NT2/D1 (cell line): Measurements from ENCODE around the gene DNAH8.

Experiments used
- SUZ12 ChIP-seq: IDR thresholded peaks from 2 replicates; pipeline ENCODE4 v1.6.1; 2011; ENCODE audit not compliant: insufficient read length, insufficient read depth; ENCODE audit errors: extremely low read depth
- ZNF274 ChIP-seq: IDR thresholded peaks from 2 replicates; pipeline ENCODE4 v1.6.1; 2011; ENCODE audit warnings: mild to moderate bottlenecking, low read depth, low read length

DNA sequence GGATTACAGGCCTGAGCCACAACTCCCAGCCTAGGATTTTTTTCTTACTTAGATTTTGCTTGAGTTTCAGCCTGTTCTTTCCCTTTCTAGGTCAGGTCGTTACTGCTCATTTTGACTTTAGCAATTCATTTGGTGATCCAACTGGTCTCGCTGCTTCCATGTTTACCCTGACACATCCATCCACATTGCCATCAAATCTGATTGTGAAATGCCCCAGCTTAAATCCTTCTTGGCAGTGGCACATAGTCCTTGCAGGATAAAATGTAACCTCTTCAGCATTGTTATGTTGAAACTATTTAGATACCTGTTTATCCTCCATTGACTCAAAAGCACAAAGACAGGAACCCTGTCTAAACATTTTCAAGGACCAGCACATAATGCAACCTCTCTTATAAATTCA lies 77.2 kb downstream of the DNAH8 start:
- TF ChIP-seq SUZ12 (no peak), ZNF274 (no peak)
